ENCODE measurements around the gene PSMG4. TPM values are rescaled to one million over a fixed set of nuclear protein-coding genes. Genes with fewer than 3 reads are reported as not detected.

PSMG4 gene
- total RNA-seq, 1 experiment from 2014 or later = 20.9 TPM

DNA sequence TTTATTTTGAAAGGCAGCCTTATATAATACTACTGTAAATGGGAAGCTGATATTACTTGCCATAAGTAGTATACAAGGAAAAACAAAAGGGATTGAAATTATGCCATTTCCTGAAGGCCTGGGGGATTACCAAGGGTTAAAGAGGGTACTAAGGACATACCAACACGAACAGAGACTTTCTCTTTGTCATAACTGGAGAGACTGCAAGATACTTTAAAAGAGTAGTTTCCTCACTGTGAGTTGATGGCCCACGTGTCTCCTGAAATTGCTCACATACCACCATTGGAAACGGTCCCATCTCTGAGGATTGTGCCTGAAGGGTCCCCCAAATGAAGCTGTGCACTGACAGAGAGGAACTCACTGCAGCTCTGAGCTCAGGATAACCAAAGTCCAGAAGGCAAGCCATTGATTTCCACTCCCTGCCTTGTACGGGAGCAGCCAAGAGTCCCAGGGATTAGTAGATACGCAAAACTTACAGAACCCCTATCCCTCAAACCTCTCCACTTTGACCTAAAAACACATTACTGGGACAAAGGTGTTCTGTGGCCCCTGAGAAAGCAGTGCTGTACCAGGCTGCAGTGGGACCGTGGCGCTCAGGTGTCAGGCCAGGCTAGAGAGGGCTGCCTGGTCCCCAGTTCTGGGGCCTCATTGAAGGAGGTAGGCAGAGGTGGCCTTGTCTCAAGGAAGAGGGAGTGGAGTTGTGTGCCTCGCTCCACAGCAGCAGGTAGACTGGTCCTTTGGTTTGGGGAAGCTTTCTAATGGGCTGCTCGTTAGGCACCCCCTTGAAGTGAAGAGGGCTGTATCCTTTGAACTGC lies 15.2 kb downstream of the PSMG4 start:
- Histone ChIP-seq H3K36me3 (ENCODE audit: control insufficient read depth, insufficient read depth, low read length) (no peaks in the 10 kb centered on the region; the same call in none of the 2 replicates), H3K9me3 (no peaks in the 10 kb centered on the region), H3K27me3 (replicated peaks; ENCODE audit: control insufficient read depth, insufficient read depth, low read length) (no peaks in the 10 kb centered on the region), H3K4me1 (no peaks in the 10 kb centered on the region), H3K4me3 (ENCODE audit: low read depth, low read length) (no peak overlapping the region)
- no peaks in the 10 kb centered on the region for H3K9me3 Mint-ChIP-seq (ENCODE audit: unreplicated experiment)
- no peaks in the 10 kb centered on the region for H3K27me3 Mint-ChIP-seq (ENCODE audit: insufficient read depth, unreplicated experiment)
- intact Hi-C loops (cut with micrococcal nuclease; ENCODE audit: unreplicated experiment) = no loop called here
- no TSS peak for BruUV-seq (replicated peaks)
- TF ChIP-seq, protein P1, sequence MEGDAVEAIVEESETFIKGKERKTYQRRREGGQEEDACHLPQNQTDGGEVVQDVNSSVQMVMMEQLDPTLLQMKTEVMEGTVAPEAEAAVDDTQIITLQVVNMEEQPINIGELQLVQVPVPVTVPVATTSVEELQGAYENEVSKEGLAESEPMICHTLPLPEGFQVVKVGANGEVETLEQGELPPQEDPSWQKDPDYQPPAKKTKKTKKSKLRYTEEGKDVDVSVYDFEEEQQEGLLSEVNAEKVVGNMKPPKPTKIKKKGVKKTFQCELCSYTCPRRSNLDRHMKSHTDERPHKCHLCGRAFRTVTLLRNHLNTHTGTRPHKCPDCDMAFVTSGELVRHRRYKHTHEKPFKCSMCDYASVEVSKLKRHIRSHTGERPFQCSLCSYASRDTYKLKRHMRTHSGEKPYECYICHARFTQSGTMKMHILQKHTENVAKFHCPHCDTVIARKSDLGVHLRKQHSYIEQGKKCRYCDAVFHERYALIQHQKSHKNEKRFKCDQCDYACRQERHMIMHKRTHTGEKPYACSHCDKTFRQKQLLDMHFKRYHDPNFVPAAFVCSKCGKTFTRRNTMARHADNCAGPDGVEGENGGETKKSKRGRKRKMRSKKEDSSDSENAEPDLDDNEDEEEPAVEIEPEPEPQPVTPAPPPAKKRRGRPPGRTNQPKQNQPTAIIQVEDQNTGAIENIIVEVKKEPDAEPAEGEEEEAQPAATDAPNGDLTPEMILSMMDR (IDR thresholded peaks at IDR 0.05; ENCODE audit: insufficient read depth in 1 of 2, low read depth in 1 of 2, low read length in 1 of 2, severe bottlenecking in 1 of 2, unreplicated experiment in 1 of 2) = no peak
- H3K4me1 Mint-ChIP-seq (ENCODE audit: low read depth, unreplicated experiment) = no peaks in the 10 kb centered on the region
- H3K27ac Mint-ChIP-seq (ENCODE audit: unreplicated experiment) = no peak overlapping the region
- POLR2A ChIA-PET = no interaction called here
- H3K4me3 Mint-ChIP-seq (ENCODE audit: unreplicated experiment) = no peak overlapping the region
- DNase-seq = no peak
- H3K36me3 Mint-ChIP-seq (ENCODE audit: insufficient read depth, unreplicated experiment) = peaks cover 76% of the 10 kb centered on the region
- CTCF ChIA-PET = no interaction called here

DNA sequence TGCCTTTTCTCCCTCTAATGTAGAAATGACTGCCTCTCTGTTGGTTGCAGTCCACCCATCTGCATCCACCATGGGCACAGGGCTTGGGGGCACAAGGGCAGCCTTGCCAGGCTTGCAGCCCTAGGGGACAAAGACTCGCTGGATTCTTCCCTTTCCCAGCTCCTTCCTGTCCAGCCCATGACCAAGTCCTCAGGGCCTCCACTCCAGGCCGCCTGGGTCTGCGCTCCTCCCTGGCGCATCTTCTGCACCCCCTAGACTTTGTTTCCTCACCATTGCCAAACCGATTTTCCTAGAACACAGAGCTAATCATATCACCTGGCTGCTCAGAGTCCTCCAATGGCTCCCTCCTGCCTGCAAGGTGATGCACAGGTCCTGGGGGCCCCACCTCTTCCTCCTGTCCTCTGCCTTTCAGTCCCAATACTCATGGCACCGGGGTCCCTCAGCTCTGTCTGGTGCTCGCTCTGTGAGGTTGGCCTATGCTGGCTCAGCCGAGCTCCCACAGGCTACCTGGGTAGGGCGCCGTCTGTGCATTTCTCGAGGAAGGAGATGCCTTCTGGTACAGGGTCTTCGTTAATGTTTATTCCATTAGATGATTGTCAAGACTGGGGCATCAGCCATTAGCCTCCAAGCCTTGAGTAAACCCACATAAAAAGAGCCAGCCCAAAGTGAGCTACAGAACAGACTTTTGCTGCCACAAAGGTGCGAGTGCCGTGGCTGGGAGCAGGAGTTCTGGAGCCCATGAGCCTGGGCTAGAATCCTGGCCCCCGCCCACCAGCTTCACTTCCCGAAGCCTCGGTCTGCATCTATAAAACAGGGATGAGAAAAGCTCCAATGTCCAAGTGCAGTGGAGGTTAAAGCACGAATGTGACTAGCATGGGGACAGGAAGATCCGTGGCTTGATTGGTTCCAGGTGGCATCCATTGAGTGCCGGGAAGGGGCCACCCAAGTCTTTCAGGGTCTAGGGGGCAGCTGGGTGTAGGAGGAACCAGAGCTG lies 17.7 kb downstream of the PSMG4 start:
- Mint-ChIP-seq H3K27ac (ENCODE audit: unreplicated experiment) (no peak overlapping the region), H3K27me3 (ENCODE audit: insufficient read depth, unreplicated experiment) (no peaks in the 10 kb centered on the region), H3K9me3 (ENCODE audit: unreplicated experiment) (no peaks in the 10 kb centered on the region), H3K4me3 (ENCODE audit: unreplicated experiment) (no peak overlapping the region), H3K4me1 (ENCODE audit: low read depth, unreplicated experiment) (no peaks in the 10 kb centered on the region), H3K36me3 (ENCODE audit: insufficient read depth, unreplicated experiment) (peaks cover 66% of the 10 kb centered on the region)
- H3K4me1 ChIP-seq = no peaks in the 10 kb centered on the region
- intact Hi-C loops (cut with micrococcal nuclease; ENCODE audit: unreplicated experiment) = loop anchor here (5.0 kb wide), 1 partner anchor 226 kb away; no protein-coding TSS in a partner anchor
- no peaks in the 10 kb centered on the region for H3K9me3 ChIP-seq
- no peaks in the 10 kb centered on the region; the same call in 1 of the 2 replicates for H3K36me3 ChIP-seq (ENCODE audit: control insufficient read depth, insufficient read depth, low read length)
- CTCF ChIA-PET = no interaction called here
- TF ChIP-seq, protein P1 (IDR thresholded peaks at IDR 0.05; ENCODE audit: insufficient read depth in 1 of 2, low read depth in 1 of 2, low read length in 1 of 2, severe bottlenecking in 1 of 2, unreplicated experiment in 1 of 2) = no peak
- H3K4me3 ChIP-seq (ENCODE audit: low read depth, low read length) = no peak overlapping the region
- no TSS peak for BruUV-seq (replicated peaks)
- DNase-seq = no peak
- H3K27me3 ChIP-seq (replicated peaks; ENCODE audit: control insufficient read depth, insufficient read depth, low read length) = no peaks in the 10 kb centered on the region
- POLR2A ChIA-PET = no interaction called here

DNA sequence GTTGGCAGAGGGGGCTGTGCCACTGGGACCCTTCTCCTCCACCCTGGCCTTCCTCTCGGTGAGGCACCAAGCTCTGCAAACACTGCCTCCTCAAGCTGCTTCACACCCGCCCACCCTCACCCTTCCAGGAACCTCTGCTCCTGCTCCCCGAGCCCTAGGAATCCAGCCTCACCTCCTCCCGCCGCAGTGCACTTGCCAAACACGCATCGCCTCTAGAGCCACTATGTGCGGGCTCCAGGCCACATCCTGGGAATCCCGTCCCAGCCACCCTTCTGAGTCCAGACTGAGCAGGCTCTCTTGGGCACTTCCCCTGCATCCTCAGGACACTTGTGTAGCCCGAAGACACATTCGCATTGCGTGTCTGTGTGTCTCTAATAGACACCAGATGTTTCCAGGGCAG lies 18.5 kb downstream of the PSMG4 start:
- Histone ChIP-seq H3K4me3 (ENCODE audit: low read depth, low read length) (no peak overlapping the region), H3K4me1 (no peaks in the 10 kb centered on the region), H3K27me3 (replicated peaks; ENCODE audit: control insufficient read depth, insufficient read depth, low read length) (no peaks in the 10 kb centered on the region), H3K36me3 (ENCODE audit: control insufficient read depth, insufficient read depth, low read length) (no peaks in the 10 kb centered on the region; the same call in 1 of the 2 replicates), H3K9me3 (no peaks in the 10 kb centered on the region)
- POLR2A ChIA-PET = no interaction called here
- Mint-ChIP-seq H3K27ac (ENCODE audit: unreplicated experiment) (no peak overlapping the region), H3K36me3 (ENCODE audit: insufficient read depth, unreplicated experiment) (peaks cover 59% of the 10 kb centered on the region), H3K4me1 (ENCODE audit: low read depth, unreplicated experiment) (no peaks in the 10 kb centered on the region), H3K9me3 (ENCODE audit: unreplicated experiment) (no peaks in the 10 kb centered on the region), H3K27me3 (ENCODE audit: insufficient read depth, unreplicated experiment) (no peaks in the 10 kb centered on the region), H3K4me3 (ENCODE audit: unreplicated experiment) (no peak overlapping the region)
- CTCF ChIA-PET = no interaction called here
- no peak for DNase-seq
- TF ChIP-seq, protein P1 (IDR thresholded peaks at IDR 0.05; ENCODE audit: insufficient read depth in 1 of 2, low read depth in 1 of 2, low read length in 1 of 2, severe bottlenecking in 1 of 2, unreplicated experiment in 1 of 2) = no peak
- no TSS peak for BruUV-seq (replicated peaks)
- intact Hi-C loops (cut with micrococcal nuclease; ENCODE audit: unreplicated experiment) = loop anchor here (5.0 kb wide), 1 partner anchor 225 kb away; no protein-coding TSS in a partner anchor
